Activated T-helper 1 cell treated with anti-CD3 and anti-CD28 coated beads, Interleukin-12 subunit alpha, Interleukin-12 subunit beta, Interleukin-2, Interleukin-4 antibody, amounts not matched to agents 30 ng/mL and 10 ng/mL and 1 ng/mL, durations not matched to agents 14 hours and 24 hours and 36 hours (primary cell): ENCODE measurements around the gene GALNT9. TPM values are rescaled to one million over a fixed set of nuclear protein-coding genes. Genes with fewer than 3 reads are reported as not detected.

Experiments used
- DNase-seq: peaks from one replicate; pipeline ENCODE4 v3.0.0; 2021; ENCODE audit warnings: low spot score
- H3K27ac Mint-ChIP-seq: one replicate; pipeline ENCODE4 v1.8.0; 2021; ENCODE audit warnings: mild to moderate bottlenecking, mixed read lengths
- H3K27me3 Mint-ChIP-seq: one replicate; pipeline ENCODE4 v1.8.0; 2022; ENCODE audit warnings: mild to moderate bottlenecking, moderate library complexity, mixed read lengths; ENCODE audit not compliant: insufficient read depth
- H3K36me3 Mint-ChIP-seq: one replicate; pipeline ENCODE4 v1.8.0; 2021; ENCODE audit warnings: low read depth, mixed read lengths
- H3K4me1 Mint-ChIP-seq: one replicate; pipeline ENCODE4 v1.8.0; 2021; ENCODE audit warnings: low read depth, mixed read lengths
- H3K4me3 Mint-ChIP-seq: one replicate; pipeline ENCODE4 v1.8.0; 2021; ENCODE audit warnings: mild to moderate bottlenecking, moderate library complexity, mixed read lengths
- H3K9me3 Mint-ChIP-seq: one replicate; pipeline ENCODE4 v1.8.0; 2021; ENCODE audit warnings: mixed read lengths
- intact Hi-C: fragments of 100-400 bp; cut with micrococcal nuclease; formaldehyde crosslinking; loops from one replicate; pipeline ENCODE4 v1.15.1; 2024
- total RNA-seq: library from RNA; stranded (reverse); gene quantifications from 2 replicates; pipeline ENCODE4 v1.2.3, GENCODE V29; 2022

GALNT9 gene
- total RNA-seq, 1 donor from 2014 or later = not detected

DNA sequence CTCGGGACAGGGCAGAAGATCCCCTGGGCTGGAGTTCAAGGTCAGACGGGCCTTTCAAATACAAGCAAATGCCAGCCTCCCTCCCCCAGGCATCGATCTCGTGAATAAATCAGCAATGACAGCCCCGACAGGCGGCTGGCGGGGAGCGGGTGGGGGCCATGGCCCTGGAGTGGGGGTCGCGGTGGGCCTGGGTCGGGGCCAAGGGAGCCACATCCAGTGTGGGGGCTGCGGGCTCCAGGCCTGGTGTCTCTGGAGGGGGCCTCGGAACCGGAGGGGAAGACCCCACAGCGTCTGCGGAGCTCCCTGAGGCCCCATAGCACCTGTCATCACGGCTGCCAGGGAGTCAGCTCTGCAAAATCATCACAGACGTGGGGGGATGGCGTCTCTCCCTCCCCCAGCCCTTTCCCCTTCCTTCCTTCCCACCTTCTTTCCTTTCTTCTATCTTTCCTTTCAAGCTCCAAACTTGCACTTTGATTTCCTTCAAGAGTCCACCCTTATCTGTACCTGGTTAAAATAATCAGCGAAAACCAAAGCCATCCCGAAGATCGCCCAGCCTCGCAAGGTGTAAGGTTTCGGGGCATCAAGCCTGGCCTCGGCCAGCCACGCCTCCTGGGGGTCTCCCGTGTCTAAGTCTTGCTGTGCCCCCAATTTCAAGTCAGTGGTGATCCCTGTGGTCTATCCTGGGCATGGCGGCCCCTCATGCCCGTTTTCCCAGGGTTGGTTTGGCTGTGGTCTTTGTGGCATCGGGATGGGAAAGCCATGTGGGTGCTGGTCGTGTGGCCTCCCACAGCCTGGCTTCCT, 93.1 kb downstream of the GALNT9 start:
- H3K27me3 Mint-ChIP-seq = no peaks in the 10 kb centered on the region

DNA sequence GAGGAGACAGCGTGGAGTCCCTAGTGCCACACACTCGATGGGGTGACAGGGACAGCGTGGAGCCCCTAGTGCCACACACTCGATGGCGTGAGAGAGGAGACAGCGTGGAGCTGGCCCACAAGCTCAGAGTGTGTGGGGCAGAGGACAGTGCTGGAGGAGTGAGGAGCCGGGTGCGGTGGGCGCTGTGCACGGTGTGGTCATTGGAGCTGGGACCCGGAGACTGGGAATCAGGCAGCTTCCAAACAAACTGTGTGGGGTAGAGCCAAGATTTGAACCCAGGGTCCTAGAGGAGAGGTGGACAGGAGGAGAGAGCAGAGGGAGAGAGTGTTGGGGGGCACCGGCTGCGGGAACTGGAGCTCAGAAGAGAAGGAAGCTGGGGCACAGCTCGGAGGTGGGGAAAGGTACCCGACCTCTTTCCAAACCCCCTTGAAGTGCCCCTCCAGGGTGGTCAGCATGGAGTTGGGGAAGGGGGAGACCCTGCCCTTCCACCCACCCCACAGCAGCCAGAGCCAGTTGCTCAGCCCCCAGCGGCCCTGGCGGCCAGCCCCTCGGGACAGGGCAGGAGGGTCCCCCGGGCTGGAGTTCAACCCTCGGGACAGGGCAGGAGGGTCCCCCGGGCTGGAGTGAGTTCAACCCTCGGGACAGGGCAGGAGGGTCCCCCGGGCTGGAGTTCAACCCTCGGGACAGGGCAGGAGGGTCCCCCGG, 94.1 kb downstream of the GALNT9 start:
- intact Hi-C loops = no loop called here
- Mint-ChIP-seq H3K4me1 (no peaks in the 10 kb centered on the region), H3K36me3 (no peaks in the 10 kb centered on the region), H3K27ac (no peak overlapping the region), H3K9me3 (peaks cover 6% of the 10 kb centered on the region), H3K27me3 (no peaks in the 10 kb centered on the region), H3K4me3 (no peak overlapping the region)
- no peak for DNase-seq

More for the DNA sequence above, 93.1 kb downstream of the GALNT9 start:
- intact Hi-C loops = no loop called here
- Mint-ChIP-seq H3K4me3 (no peak overlapping the region), H3K9me3 (peaks cover 6% of the 10 kb centered on the region), H3K27ac (no peak overlapping the region), H3K4me1 (no peaks in the 10 kb centered on the region), H3K36me3 (no peaks in the 10 kb centered on the region)
- DNase-seq = no peak

DNA sequence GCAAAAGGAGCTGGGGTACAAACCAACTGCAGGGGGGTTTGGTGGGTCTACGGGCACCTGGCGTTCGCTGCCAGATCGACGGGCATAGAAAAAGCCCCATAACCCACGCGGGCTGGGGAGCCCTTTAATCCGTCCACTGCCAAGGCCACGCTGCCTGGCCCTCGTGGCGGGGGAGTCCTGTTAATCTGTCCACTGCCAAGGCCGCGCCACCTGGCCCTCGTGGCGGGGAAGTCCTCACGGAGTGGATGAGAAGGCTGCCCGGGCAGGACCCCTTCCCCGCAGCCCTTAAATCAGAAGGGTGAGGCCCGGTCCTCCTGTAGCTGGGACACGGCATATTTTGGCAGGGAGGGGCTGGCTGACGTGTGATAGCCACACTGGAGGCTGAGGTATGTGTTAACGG, 99.0 kb downstream of the GALNT9 start:
- H3K4me1 Mint-ChIP-seq = no peaks in the 10 kb centered on the region
- H3K36me3 Mint-ChIP-seq = no peaks in the 10 kb centered on the region
- no peak overlapping the region for H3K27ac Mint-ChIP-seq
- no peak overlapping the region for H3K4me3 Mint-ChIP-seq
- no peak for DNase-seq
- intact Hi-C loops = no loop called here
- H3K27me3 Mint-ChIP-seq = no peaks in the 10 kb centered on the region
- no peaks in the 10 kb centered on the region for H3K9me3 Mint-ChIP-seq

DNA sequence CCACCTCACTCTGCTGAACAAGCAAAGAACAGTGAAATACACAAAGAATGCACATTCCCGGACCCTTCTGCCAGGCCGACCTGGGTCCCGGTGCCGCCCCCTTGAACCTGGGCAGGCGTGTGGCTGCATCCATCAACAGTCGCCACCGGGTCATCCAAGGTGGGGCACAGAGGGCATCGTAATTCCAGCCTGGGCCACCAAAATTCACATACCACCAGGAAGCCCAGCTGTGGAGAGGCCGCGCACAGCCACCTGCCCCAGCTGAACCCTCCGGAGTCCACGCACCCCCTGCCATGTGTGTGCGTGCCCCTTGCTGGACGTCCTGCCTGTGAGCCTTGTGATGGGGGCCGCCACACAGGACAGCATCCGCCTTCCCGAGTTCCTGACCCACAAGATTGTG, 99.5 kb downstream of the GALNT9 start:
- Mint-ChIP-seq H3K4me3 (no peak overlapping the region), H3K27me3 (no peaks in the 10 kb centered on the region), H3K9me3 (no peaks in the 10 kb centered on the region), H3K4me1 (no peaks in the 10 kb centered on the region), H3K36me3 (no peaks in the 10 kb centered on the region), H3K27ac (no peak overlapping the region)
- DNase-seq = no peak
- intact Hi-C loops = no loop called here

DNA sequence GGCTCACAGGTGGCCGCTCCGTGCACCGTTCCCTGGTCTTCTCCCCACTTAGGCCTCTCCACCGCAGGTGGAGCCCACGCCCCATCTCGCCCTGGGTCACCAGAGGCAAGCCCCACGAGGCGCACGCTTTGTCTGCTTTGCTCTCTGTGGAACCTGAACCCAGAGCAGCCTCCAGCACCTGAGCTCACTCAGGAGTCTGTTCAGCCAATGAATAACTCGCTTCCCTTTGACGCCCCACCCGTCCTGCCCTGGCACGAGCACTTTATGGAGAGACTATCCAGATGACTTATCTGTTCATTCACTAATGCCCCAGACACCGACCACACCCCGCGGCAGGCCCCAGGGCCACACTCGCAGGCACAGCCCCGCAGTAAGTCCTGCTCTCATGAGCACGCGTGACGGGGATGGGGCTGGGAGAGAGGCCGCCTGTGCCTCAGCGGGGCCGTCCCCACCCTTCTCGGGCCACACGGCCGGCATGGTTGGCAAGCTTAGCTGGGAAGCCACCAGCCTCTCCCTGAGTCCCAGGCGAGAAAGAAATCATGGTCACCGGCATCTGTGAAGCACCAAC, 100.1 kb downstream of the GALNT9 start:
- Mint-ChIP-seq H3K4me3 (no peak overlapping the region), H3K4me1 (no peaks in the 10 kb centered on the region), H3K27me3 (no peaks in the 10 kb centered on the region), H3K36me3 (no peaks in the 10 kb centered on the region), H3K27ac (no peak overlapping the region), H3K9me3 (no peaks in the 10 kb centered on the region)
- DNase-seq = no peak
- intact Hi-C loops = no loop called here

DNA sequence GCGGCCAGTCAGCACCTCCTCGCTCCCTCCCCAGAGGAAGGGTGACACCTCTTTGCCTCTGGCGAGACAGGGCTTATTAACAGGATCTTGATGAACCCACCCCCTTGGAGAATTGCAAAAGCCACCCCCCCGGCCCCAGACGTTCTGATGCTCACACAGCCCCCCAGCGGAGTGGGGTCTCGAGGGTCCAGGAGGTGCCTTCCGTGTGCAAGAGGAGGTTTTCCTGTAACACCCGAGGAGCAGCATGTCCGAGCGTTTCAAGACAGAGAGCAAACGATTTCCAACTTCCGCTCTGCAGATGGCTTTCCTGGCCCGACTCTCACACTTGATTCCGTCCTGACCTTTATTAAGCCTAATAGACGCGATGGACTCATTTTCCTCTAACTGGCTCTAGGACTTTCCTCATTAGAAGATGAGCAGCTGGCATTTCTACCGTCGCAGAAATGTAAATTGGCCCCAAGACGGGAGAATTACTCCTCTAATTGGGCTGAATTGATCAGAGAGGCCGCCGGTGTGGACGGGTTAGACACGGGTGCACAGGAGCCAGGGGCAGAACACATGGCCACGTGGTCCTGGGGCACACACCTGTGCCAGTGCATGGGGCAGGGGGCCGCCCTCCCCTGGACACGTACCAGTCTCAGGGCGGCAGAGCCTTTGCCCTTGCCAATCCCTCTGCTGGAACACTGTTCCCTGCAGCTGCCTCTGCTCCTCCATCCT, 100.8 kb downstream of the GALNT9 start:
- no peak overlapping the region for H3K4me3 Mint-ChIP-seq

DNA sequence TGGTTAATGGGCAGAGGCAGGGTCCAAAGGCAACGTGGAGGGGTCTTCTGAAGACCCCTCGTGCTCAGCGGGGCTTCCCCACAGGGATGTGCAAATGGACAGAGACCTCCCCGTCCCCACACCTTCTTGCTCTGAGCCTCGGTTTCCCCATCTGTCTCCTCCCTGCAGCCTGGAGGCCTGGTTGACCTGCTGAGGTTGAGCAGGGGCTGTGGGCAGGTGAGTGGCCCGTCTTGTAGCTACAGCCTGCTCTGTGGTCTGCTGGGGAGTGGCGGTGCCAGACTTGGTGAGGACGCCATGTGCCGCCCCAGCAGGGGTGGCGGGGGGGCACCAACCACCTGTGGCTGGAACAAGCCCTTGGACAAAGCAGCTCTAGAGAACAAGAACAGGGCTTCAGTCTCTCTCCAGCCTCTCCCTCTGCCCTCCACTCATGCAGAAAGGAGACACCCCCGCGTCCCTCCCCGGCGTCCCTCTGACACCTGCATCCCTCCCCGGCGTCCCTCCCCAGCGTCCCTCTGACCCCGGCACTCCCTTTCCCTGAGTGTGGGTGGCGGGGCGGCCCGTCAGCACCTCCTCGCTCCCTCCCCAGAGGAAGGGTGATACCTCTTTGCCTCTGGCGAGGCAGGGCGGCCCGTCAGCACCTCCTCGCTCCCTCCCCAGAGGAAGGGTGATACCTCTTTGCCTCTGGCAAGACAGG, 101.5 kb downstream of the GALNT9 start:
- Mint-ChIP-seq H3K27ac (no peak overlapping the region), H3K27me3 (no peaks in the 10 kb centered on the region), H3K4me1 (no peaks in the 10 kb centered on the region), H3K4me3 (no peak overlapping the region), H3K36me3 (no peaks in the 10 kb centered on the region), H3K9me3 (no peaks in the 10 kb centered on the region)
- intact Hi-C loops = no loop called here
- DNase-seq = no peak

More for the DNA sequence above, 100.8 kb downstream of the GALNT9 start:
- Mint-ChIP-seq H3K36me3 (no peaks in the 10 kb centered on the region), H3K9me3 (no peaks in the 10 kb centered on the region), H3K27ac (no peak overlapping the region), H3K27me3 (no peaks in the 10 kb centered on the region), H3K4me1 (no peaks in the 10 kb centered on the region)
- no peak for DNase-seq
- intact Hi-C loops = no loop called here

DNA sequence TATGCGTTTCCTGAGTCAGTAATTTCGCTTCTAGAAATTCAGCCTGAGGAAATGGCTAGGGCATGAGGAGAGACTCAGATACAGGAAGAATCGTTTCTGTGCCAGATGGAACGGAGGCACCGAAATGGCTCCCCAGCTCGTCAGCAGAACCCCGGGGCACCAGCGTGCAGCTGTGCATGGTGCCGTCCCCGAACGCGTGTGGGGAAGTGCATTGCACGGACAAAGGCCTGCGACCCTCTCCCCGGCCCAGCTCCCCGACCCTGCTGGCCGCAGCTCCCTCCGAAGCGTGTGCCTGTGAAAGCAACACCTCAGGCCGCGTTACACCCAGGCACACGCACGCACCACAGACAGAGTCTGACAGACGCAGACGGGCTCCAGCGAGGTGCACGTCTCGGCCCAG, 102.3 kb downstream of the GALNT9 start:
- H3K27me3 Mint-ChIP-seq = no peaks in the 10 kb centered on the region
- no peaks in the 10 kb centered on the region for H3K36me3 Mint-ChIP-seq
- no peaks in the 10 kb centered on the region for H3K9me3 Mint-ChIP-seq
- DNase-seq = no peak
- intact Hi-C loops = no loop called here
- no peak overlapping the region for H3K27ac Mint-ChIP-seq
- H3K4me3 Mint-ChIP-seq = no peak overlapping the region
- H3K4me1 Mint-ChIP-seq = peaks cover 5% of the 10 kb centered on the region

DNA sequence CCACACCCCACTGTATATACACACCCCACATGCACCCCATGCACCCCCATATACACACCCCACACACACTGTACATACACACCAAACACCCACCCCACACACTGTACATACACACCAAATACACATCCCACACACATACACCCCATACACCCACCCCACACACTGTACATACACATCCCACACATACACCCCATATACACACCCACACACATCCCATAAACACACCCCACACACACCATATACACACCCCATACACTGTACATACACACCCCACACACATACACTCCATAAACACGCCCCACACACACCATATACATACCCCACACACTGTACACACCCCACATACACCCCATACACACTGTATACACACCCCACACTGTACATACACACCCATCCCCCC, 102.8 kb downstream of the GALNT9 start:
- H3K4me3 Mint-ChIP-seq = no peak overlapping the region
- peaks cover 7% of the 10 kb centered on the region for H3K4me1 Mint-ChIP-seq
- H3K36me3 Mint-ChIP-seq = no peaks in the 10 kb centered on the region
- no peaks in the 10 kb centered on the region for H3K27me3 Mint-ChIP-seq
- DNase-seq = no peak
- intact Hi-C loops = no loop called here
- H3K9me3 Mint-ChIP-seq = no peaks in the 10 kb centered on the region
- H3K27ac Mint-ChIP-seq = no peak overlapping the region

DNA sequence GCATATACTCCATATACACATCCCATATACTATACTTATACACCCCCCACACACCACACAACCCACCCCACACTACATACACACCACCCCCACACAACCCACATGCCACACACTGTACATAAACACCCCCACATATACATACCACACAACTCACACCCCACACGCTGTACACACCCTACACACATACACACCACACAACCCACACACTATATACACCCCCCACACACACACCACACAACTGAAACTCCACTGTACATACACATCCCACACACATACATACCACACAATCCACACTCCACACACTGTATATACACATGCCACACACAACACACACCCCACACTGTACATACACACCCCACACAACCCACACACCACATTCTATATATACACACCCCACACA, 104.2 kb downstream of the GALNT9 start:
- Mint-ChIP-seq H3K27ac (no peak overlapping the region), H3K36me3 (no peaks in the 10 kb centered on the region), H3K27me3 (peaks cover 3% of the 10 kb centered on the region), H3K4me1 (peaks cover 7% of the 10 kb centered on the region), H3K9me3 (no peaks in the 10 kb centered on the region), H3K4me3 (no peak overlapping the region)
- intact Hi-C loops = no loop called here
- no peak for DNase-seq

DNA sequence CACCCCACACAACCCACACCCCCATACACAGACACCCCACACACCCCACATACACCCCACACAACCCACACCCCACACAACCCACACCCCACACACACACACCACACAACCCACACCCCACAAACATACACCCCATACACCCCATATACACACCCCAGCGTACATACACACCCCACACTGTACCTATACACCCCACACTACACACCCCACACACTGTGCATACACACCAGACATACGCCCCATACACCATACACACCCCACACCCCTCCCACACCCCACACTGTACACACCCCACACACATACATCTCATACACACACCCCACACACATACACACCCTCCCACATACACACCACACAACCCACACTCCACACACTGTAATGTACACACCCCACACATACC, 104.9 kb downstream of the GALNT9 start:
- peaks cover 7% of the 10 kb centered on the region for H3K27me3 Mint-ChIP-seq
- H3K4me3 Mint-ChIP-seq = no peak overlapping the region
- intact Hi-C loops = no loop called here
- H3K4me1 Mint-ChIP-seq = peaks cover 7% of the 10 kb centered on the region
- H3K9me3 Mint-ChIP-seq = no peaks in the 10 kb centered on the region
- no peaks in the 10 kb centered on the region for H3K36me3 Mint-ChIP-seq
- no peak for DNase-seq
- no peak overlapping the region for H3K27ac Mint-ChIP-seq

DNA sequence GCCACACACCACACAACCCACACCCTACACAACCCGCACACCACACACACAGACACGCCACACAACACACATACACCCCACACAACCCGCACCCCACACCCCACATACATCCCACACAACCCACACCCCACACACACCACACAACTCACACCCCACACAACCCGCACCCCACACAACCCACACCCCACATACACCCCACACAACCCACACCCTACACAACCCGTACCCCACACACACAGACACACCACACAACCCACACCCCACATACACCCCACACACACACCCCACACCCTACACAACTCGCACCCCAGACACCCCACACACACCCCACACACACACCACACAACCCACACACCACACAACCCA, 106.6 kb downstream of the GALNT9 start:
- Mint-ChIP-seq H3K9me3 (no peaks in the 10 kb centered on the region), H3K4me3 (no peak overlapping the region), H3K36me3 (no peaks in the 10 kb centered on the region), H3K27ac (no peak overlapping the region), H3K27me3 (peaks cover 9% of the 10 kb centered on the region), H3K4me1 (peaks cover 7% of the 10 kb centered on the region)
- intact Hi-C loops = no loop called here
- DNase-seq = no peak
